Mesangial cell (primary cell): Measurements from ENCODE around the gene SP7. TPM values are rescaled to one million over a fixed set of nuclear protein-coding genes. Genes with fewer than 3 reads are reported as not detected.

Experiments
- total RNA-seq: library from RNA; depleted of rRNA; stranded (reverse); fragments of >200 nt; gene quantifications from 2 replicates; pipeline ENCODE4 v1.2.3, GENCODE V29; 2015

SP7 gene
- not detected in 2 replicates for total RNA-seq

DNA sequence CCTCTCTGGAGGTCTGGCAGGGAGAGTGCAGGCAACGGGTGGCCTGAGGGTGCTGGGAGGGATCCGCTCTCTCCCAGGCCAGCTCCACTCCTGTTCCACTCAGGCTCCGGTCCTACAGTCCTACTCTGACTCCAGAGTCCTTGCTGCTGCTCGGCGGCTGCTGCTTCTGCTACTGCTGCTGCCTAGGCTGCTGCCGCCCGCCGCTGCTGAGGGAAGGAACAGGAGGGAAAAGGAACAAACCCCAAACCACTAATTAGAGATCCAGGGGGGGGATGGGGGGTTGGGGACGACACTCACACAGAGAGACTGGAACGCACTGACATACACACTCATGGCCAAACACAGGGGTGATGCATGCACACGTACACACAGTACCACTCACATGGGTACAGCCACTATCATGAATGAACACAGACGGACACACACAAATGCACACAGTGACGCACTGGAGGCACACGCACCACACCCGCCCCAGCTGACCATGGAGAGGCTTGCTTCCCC is at the start of gene SP7:
TSS of gene SP7 (minus strand) at position 174 of the 501 bp plus-strand sequence. CDS start 708 bp downstream, outside the sequence.

GRCh38 chr12:53380104-53380793 is 44.1 kb upstream of the SP7 start, which contains the start of gene SP1:
Gene SP1 (plus strand): TSS chr12:53380176. CDS start chr12:53380292, 116 bp downstream.

DNA sequence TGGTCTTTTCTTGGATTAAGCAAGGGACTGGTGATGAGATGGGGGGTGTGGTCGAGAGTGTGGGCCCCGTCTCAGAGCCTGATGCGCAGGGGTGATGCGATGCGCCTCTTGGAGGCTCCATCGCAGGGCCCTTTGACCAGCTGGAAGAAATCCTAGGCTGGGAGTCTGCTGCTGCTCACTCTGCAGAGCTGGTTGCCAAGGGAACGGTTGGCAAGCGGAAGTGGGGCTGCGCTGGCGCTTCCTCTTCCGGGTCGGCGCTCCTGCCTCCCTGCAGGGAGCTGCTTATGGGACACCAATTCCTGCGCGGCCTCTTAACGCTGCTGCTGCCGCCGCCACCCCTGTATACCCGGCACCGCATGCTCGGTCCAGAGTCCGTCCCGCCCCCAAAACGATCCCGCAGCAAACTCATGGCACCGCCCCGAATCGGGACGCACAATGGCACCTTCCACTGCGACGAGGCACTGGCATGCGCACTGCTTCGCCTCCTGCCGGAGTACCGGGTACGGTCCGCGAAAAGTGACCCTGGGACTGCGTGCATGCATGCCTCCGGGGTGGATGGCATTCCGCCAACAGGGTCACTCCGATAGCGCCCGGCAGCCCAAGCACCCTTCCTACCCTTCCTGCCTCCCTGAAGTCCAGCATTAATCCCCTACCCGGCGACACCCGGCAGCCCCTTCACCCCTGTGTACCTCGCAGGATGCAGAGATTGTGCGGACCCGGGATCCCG is 36.5 kb downstream of the SP7 start, which contains the start of gene MYG1:
TSS of gene MYG1 (plus strand) at position 242 of the 727 bp plus-strand sequence. CDS start at position 285, 43 bp downstream.

GRCh38 chr12:53295070-53295890 is 40.9 kb downstream of the SP7 start, which contains the start of gene PFDN5:
Gene PFDN5 (plus strand): TSS chr12:53295542. CDS start chr12:53295568, 26 bp downstream.

Other genes starting within 250 kb of the SP7 start
- 120 and 258 TPM in 2 replicates for gene IGFBP6, start 238.7 kb downstream of the SP7 start, total RNA-seq
- not detected in 2 replicates for gene SOAT2, start 232.9 kb downstream of the SP7 start, total RNA-seq
- gene ZNF740, start 155.6 kb downstream of the SP7 start, total RNA-seq: 3.9 and 9.9 TPM in 2 replicates
- 1.6 and 8.7 TPM in 2 replicates for gene CSAD, start 155.4 kb downstream of the SP7 start, total RNA-seq
- 0.89 TPM in 1 of 2 replicates, not detected in the other for gene ITGB7, start 129.1 kb downstream of the SP7 start, total RNA-seq
- 9.8 and 26.1 TPM in 2 replicates for gene RARG, start 104.1 kb downstream of the SP7 start, total RNA-seq
- 1.3 and 26.6 TPM in 2 replicates for gene ESPL1, start 68.1 kb downstream of the SP7 start, total RNA-seq
- 240 and 333 TPM in 2 replicates for gene PFDN5, start 40.8 kb downstream of the SP7 start, total RNA-seq
- 74.3 and 81.6 TPM in 2 replicates for gene MYG1, start 36.7 kb downstream of the SP7 start, total RNA-seq
- 48.6 and 82.5 TPM in 2 replicates for gene AAAS, start 14.7 kb downstream of the SP7 start, total RNA-seq
- 37.0 and 60.8 TPM in 2 replicates for gene SP1, start 43.8 kb upstream of the SP7 start, total RNA-seq
- gene AMHR2, start 87.5 kb upstream of the SP7 start, total RNA-seq: not detected in 2 replicates
- 82.9 and 105 TPM in 2 replicates for gene PRR13, start 105.4 kb upstream of the SP7 start, total RNA-seq
- 263 and 427 TPM in 2 replicates for gene PCBP2, start 115.7 kb upstream of the SP7 start, total RNA-seq
- gene MAP3K12, start 163.1 kb upstream of the SP7 start, total RNA-seq: 9.6 and 30.0 TPM in 2 replicates
- gene TARBP2, start 164.9 kb upstream of the SP7 start, total RNA-seq: 46.1 and 55.6 TPM in 2 replicates
- gene NPFF, start 171.1 kb upstream of the SP7 start, total RNA-seq: 1.5 TPM in 1 of 2 replicates, not detected in the other